ENCODE data around the gene DHX16. TPM values are rescaled to one million over a fixed set of nuclear protein-coding genes. Genes with fewer than 3 reads are reported as not detected.

DHX16 gene
- total RNA-seq, 1 donor from 2014 or later = 28.4 TPM

- intact Hi-C loops (cut with DNase I) = no loop called here
- Histone ChIP-seq H3K27me3 (ENCODE audit: low read depth) (no peaks in the 10 kb centered on the region), H3K36me3 (peaks cover 24% of the 10 kb centered on the region), H3K9me3 (no peaks in the 10 kb centered on the region), H3K4me1 (peaks cover 53% of the 10 kb centered on the region), H3K4me3 (peak overlapping the region; percentile 83), H3K27ac (peak overlapping the region; percentile 94)
- DNase-seq (no peak), ATAC-seq (no peak)
- TF ChIP-seq, protein P1, sequence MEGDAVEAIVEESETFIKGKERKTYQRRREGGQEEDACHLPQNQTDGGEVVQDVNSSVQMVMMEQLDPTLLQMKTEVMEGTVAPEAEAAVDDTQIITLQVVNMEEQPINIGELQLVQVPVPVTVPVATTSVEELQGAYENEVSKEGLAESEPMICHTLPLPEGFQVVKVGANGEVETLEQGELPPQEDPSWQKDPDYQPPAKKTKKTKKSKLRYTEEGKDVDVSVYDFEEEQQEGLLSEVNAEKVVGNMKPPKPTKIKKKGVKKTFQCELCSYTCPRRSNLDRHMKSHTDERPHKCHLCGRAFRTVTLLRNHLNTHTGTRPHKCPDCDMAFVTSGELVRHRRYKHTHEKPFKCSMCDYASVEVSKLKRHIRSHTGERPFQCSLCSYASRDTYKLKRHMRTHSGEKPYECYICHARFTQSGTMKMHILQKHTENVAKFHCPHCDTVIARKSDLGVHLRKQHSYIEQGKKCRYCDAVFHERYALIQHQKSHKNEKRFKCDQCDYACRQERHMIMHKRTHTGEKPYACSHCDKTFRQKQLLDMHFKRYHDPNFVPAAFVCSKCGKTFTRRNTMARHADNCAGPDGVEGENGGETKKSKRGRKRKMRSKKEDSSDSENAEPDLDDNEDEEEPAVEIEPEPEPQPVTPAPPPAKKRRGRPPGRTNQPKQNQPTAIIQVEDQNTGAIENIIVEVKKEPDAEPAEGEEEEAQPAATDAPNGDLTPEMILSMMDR (IDR thresholded peaks at IDR 0.05) = no peak
Observed at GRCh38 chr6:30615219-30615957, 57.4 kb downstream of the DHX16 start.

GRCh38 chr6:30614843-30615218 is 58.0 kb downstream of the DHX16 start:
- intact Hi-C loops (cut with DNase I) = no loop called here
- Histone ChIP-seq H3K27ac (peak overlapping the region; percentile 94), H3K9me3 (no peaks in the 10 kb centered on the region), H3K4me1 (peaks cover 59% of the 10 kb centered on the region), H3K4me3 (peak overlapping the region; percentile 83), H3K27me3 (ENCODE audit: low read depth) (no peaks in the 10 kb centered on the region), H3K36me3 (peaks cover 19% of the 10 kb centered on the region)
- ATAC-seq (peak; percentile 77 to 80), DNase-seq (peak; percentile 80)
- TF ChIP-seq, protein P1 (IDR thresholded peaks at IDR 0.05) = no peak

GRCh38 chr6:30614044-30614842 is 58.6 kb downstream of the DHX16 start:
- TF ChIP-seq, protein P1 (IDR thresholded peaks at IDR 0.05) = no peak
- peak overlapping the region; percentile 94 for H3K27ac ChIP-seq
- H3K4me1 ChIP-seq = peaks cover 65% of the 10 kb centered on the region
- no peaks in the 10 kb centered on the region for H3K9me3 ChIP-seq
- H3K4me3 ChIP-seq = peak overlapping the region; percentile 83
- DNase-seq = no peak
- intact Hi-C loops (cut with DNase I) = no loop called here
- H3K27me3 ChIP-seq (ENCODE audit: low read depth) = no peaks in the 10 kb centered on the region
- peaks cover 19% of the 10 kb centered on the region for H3K36me3 ChIP-seq
- ATAC-seq = no peak

- ATAC-seq (no peak), DNase-seq (no peak)
- Histone ChIP-seq H3K4me1 (peaks cover 62% of the 10 kb centered on the region), H3K27ac (peak overlapping the region; percentile 94), H3K27me3 (ENCODE audit: low read depth) (no peaks in the 10 kb centered on the region), H3K4me3 (no peak overlapping the region), H3K9me3 (no peaks in the 10 kb centered on the region), H3K36me3 (peaks cover 23% of the 10 kb centered on the region)
- intact Hi-C loops (cut with DNase I) = no loop called here
- TF ChIP-seq, protein P1 (IDR thresholded peaks at IDR 0.05) = no peak
Observed at GRCh38 chr6:30613251-30614043, 59.4 kb downstream of the DHX16 start.

GRCh38 chr6:30612687-30613248 is 60.0 kb downstream of the DHX16 start:
- H3K27me3 ChIP-seq (ENCODE audit: low read depth) = no peaks in the 10 kb centered on the region
- TF ChIP-seq, protein P1 (IDR thresholded peaks at IDR 0.05) = no peak
- no peak overlapping the region for H3K4me3 ChIP-seq
- ATAC-seq = no peak
- H3K9me3 ChIP-seq = no peaks in the 10 kb centered on the region
- intact Hi-C loops (cut with DNase I) = no loop called here
- no peak for DNase-seq
- H3K36me3 ChIP-seq = peaks cover 30% of the 10 kb centered on the region
- peak overlapping the region; percentile 94 for H3K27ac ChIP-seq
- H3K4me1 ChIP-seq = peaks cover 58% of the 10 kb centered on the region

Data from lower lobe of right lung (tissue), 2 donors.